8988T (cell line): Measurements from ENCODE around the gene NINL.
A peak's percentile ranks its signal among the peaks of the same experiment; 100 is the strongest.

ENCODE experiments used
- DNase-seq: peaks from one replicate; pipeline ENCODE4 v3.0.0; 2011

The NINL gene

DNA sequence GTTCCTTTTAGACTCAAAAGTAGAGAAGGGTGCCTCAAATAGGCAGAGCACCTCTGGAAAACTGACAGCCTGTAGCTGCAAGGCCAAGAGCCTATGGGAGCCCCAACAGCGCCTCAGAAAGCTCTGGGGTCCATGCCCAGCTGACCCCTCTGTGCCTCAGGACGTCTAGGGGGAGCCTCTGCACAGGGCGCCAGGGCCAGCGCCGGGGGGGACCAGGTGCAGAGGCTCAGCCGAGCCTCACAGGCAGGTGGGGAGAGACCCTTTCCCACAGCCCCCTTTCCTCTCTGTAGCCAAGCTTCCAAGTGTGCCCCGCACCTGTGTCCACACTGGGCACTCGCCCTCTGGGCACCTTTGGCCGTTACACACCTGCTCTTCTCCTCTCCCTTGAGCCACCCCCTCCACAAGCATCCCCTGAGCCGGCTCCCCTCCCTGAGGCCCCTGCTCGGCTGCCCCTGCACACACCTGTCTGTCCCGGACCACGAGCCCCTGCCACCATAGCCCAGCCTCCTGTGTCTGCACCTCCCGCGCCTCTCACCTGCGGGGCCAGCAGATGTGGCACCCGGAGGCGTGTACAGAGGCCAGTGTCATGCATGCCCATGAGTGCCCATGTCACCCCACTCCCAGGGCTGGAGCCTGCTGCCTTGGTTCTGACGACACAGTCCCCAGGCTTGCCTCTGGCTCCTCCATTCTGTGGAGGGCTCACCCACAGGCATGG lies 124.6 kb downstream of the NINL start:
- DNase-seq = no peak

- DNase-seq = no peak
Observed at GRCh38 chr20:25459916-25460535, 125.3 kb downstream of the NINL start.

DNA sequence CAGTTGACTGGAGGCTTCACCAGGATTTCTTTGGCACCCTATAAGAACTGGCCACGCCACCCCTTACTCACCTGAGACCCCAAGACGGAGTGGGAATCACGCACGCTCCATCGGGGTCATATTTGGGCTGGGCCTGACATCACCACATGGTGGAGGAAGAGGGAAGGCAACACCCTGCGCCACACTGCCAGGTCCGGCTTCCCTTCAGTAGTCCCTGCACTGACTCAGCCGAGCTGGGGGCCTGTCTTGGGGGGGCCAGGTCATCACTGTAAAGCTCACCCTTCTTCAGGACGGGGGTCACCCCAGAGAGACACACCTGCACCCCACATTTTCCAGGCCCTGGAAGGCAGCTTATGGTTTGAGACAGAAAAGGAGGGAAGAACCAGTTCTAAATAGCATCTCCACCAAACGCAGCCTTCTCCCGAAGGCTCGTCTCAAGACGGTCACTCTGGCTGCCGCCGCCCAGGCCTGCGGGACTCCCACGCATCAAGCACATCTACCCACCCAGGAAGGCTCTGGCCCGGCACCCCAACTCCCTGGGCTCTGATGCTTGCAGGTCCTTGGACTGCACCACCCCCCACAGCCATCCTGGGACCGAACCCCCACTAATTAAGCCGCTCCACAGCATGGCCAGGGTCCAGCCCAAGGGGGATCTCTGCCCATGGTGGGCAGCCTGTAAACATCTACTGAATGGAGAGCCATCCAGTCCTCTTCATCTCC lies 126.1 kb downstream of the NINL start:
- no peak for DNase-seq

DNA sequence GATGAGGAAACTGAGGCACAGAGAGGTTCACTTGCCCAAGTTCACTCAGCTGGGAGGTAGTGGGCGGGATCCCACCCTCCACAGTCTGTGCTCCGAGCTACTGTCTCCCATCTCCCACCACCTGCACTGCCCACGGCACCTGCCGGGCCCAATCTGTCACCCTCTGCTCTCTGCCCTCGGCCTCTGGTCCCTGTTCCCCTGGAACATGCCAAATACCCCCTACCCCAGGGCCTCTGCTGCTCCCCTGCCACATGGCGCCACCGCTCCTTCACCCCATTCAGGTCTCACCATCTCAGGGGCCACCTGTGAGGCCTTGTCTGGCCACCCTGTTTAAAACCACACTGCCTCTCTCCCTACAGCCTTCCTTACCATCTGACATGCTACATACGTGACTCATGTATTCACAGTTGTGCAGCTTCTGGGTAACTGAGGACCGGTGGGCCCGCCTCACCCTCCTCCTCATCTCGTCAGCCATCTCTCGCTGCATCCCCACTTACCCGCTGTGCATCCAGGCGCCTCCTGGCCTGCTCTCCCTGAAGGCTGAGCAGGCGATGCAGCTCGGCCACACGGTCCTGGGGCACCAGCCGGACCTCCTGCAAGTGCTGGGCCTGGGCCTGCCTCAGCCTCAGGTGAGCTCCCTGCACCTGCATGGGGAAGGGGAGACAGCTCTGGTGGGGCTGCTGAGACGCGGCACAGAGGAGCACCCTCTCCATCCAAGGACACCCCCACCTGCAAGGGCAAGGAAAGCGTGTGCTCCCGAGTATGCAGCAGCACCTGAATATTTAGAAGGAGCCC lies 127.2 kb downstream of the NINL start:
- DNase-seq = no peak

GRCh38 chr20:25454153-25454900 lies 131.0 kb downstream of the NINL start:
- DNase-seq = no peak

- no peak for DNase-seq
Observed at GRCh38 chr20:25453035-25453810, 132.1 kb downstream of the NINL start.

GRCh38 chr20:25452333-25452732 lies 133.0 kb downstream of the NINL start:
- no peak for DNase-seq

GRCh38 chr20:25447671-25448070 lies 137.7 kb downstream of the NINL start:
- DNase-seq = no peak

- DNase-seq = no peak
Observed at GRCh38 chr20:25444556-25444955, 140.8 kb downstream of the NINL start.

- no peak for DNase-seq
Observed at GRCh38 chr20:25439328-25439727, 146.0 kb downstream of the NINL start.

GRCh38 chr20:25437153-25437581 lies 148.2 kb downstream of the NINL start:
- DNase-seq = no peak

- DNase-seq = no peak
Observed at GRCh38 chr20:25424536-25424935, 160.8 kb downstream of the NINL start.

- no peak for DNase-seq
Observed at GRCh38 chr20:25422032-25422431, 163.3 kb downstream of the NINL start.

DNA sequence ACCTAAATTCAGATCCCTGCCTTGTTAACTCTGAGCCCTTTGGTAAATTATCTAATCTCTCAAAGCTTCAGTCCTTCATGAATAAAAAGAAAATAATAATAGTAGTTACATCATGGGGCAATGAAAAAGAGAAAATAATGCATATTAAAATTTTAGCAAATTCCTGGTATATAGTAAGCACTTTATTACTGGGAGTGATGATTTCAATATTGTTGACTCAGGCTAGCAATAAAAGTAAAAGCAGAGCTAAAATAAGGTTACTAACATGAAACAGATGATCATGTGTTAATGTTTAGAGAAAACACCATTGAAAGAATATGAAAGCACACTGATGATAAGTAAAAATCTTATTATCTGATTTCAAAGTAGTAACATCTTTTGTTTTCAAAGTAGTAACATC lies 164.2 kb downstream of the NINL start:
- DNase-seq = no peak

DNA sequence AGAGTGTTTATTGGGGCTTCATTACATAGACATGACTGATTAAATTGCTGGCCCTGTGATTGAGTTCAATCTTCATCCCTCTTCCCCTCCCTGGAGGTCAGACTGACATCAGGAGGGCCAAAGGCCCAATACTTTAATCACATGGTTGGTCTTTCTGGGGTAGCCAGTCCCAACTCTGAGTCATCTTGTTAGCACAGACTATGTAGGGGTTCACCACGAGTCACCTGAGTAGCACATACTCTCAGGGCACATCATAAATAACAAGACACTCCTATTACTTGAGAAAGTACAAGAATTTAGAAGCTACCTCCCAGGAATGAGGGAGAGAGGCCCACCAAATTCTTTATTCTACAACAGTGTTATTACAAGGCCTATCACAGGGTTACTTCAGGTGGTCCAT lies 166.6 kb downstream of the NINL start:
- no peak for DNase-seq

DNA sequence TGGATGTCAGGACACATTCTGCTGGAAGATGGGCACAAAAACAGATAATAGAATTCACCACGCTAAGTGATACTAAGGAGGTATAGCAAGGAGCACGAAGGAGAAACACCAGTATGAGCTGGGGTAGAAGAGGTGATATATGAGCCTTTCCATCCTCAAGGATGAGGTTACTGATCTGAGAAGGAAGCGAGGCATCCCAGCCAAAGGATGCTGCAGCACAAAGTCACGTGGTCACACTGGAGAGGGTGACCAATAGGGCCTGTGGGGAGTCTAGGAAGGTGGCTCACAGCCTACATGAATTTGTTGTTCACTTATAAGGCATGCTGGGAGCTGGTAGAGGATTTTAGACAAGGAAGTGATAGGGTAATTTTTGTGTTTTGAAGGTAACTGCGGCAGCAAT lies 176.4 kb downstream of the NINL start:
- DNase-seq = no peak

GRCh38 chr20:25408170-25408547 lies 177.2 kb downstream of the NINL start:
- DNase-seq = no peak

DNA sequence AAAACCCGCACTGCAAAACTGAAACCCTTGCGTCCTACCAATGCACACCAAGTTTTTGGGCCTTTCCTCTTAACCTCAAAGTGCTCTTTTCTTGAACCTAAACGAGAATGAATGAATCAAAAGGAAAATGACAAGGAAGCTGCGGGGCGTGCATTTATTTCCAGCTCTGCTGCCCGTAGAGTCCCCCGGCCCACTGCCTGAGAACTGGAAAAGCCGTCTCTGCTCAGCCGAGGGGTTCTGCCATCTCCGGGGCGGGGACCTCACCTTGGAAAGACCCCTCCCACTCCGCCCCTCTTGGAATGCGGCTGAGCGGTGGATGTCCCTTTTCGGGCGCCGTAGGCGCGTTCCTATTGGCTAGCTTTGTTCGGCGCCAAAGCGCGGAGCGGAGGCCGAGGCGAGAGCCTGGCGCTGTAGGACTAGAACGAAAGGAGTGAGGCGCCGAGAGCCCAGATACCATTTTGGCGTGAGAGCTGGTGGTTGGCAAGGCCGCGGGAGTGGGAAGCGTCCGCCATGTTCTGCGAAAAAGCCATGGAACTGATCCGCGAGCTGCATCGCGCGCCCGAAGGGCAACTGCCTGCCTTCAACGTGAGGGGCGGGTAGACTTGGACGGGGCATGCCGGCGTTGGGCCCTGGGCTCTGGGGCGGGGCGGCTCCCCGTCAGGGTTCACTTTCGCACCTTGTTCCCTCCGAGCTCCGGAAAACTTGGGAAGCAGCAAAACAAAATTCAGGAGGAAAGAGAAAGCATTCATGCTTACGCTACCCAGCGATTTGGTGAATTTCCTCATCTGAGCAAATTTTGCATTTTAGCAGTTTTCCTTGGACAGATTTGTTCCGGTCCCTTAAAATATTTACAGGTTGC lies 177.8 kb downstream of the NINL start, which contains the start of gene GINS1:
Gene GINS1 (plus strand): TSS at position 363 of the 859 bp plus-strand sequence. CDS start 148 bp downstream, at position 511.
- peak; percentile 85 for DNase-seq
